ENCODE results near the gene RAB1A. TPM values are rescaled to one million over a fixed set of nuclear protein-coding genes. Genes with fewer than 3 reads are reported as not detected.
"Not testable (repeated sequence)": the region's sequence is repeated elsewhere in the genome, so short reads cannot be mapped to it uniquely, and the experiment has no call there.

RAB1A gene
- total RNA-seq, 1 donor from 2014 or later: 106 TPM

- DNase-seq (ENCODE audit: low spot score): no peak
- intact Hi-C loops (cut with DNase I): no loop called here
Observed at GRCh38 chr2:65142515-65142914, 12.6 kb upstream of the RAB1A start.

- intact Hi-C loops (cut with DNase I): no loop called here
- no peak for DNase-seq (ENCODE audit: low spot score)
Observed at GRCh38 chr2:65137197-65137775, 7.4 kb upstream of the RAB1A start.

DNA sequence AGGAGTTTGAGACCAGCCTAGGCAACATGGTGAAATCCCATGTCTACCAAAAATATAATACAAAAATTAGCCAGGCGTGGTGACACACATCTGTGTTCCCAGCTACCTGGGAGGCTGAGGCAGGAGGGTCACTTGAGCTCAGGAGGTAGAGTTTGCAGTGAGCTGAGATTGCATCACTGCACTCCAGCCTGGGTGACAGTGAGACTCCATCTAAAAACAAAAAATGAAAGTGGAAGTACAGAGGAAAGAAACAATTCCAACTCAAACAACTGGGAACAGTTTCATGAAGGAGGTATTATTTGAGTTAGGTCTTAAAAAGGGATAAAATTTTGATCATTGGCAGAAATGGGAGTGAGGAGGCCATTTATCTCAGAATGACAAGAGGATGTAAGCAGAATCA is 6.3 kb upstream of the RAB1A start:
- intact Hi-C loops (cut with DNase I): no loop called here
- no peak for DNase-seq (ENCODE audit: low spot score)

DNA sequence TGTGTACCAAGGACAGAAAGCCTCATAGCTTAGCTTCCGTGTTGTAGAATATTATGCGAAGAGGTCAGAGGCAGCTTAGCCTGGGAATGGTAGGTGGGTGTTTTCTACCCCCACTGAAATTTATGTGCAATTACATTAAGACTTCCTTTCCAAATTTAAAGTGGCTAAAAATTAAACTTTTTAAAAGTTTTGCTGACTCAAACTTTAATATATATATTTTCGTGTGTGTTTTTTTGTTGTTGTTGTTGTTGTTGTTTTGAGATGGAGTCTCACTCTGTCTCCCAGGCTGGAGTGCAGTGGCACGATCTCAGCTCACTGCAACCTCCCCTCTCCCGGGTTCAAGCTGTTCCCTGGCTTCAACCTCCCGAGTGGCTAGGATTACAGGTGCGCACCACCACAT is 4.3 kb upstream of the RAB1A start:
- DNase-seq (ENCODE audit: low spot score): no peak
- intact Hi-C loops (cut with DNase I): loop anchor here (5.0 kb wide), 2 partner anchors 77 to 147 kb away; partner anchors contain the start of genes CEP68 and SLC1A4

DNA sequence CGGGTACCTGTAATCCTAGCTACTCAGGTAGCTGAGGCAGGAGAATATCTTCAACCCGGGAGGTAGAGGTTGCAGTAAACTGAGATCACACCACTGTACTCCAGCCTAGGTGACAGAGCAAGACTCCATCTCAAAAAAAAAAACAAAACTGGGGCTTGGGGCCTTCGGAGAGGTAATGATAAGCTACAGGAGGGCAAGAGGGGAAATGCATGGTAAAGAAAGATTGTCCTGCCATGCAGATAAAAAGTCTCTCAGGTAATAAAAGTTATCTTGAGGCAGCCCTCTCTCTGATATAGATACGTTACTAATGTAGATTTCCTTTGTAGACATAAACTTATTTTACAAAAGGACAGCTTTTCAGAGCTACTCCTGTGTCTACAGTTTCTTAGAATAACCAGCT is 3.7 kb upstream of the RAB1A start:
- intact Hi-C loops (cut with DNase I): loop anchor here (5.0 kb wide), 2 partner anchors 76 to 146 kb away; partner anchors contain the start of genes CEP68 and SLC1A4
- DNase-seq (ENCODE audit: low spot score): no peak

- DNase-seq (ENCODE audit: low spot score): not testable (repeated sequence)
- intact Hi-C loops (cut with DNase I): loop anchor here (5.0 kb wide), 2 partner anchors 76 to 146 kb away; partner anchors contain the start of genes CEP68 and SLC1A4
Observed at GRCh38 chr2:65132930-65133329, 3.0 kb upstream of the RAB1A start.

DNA sequence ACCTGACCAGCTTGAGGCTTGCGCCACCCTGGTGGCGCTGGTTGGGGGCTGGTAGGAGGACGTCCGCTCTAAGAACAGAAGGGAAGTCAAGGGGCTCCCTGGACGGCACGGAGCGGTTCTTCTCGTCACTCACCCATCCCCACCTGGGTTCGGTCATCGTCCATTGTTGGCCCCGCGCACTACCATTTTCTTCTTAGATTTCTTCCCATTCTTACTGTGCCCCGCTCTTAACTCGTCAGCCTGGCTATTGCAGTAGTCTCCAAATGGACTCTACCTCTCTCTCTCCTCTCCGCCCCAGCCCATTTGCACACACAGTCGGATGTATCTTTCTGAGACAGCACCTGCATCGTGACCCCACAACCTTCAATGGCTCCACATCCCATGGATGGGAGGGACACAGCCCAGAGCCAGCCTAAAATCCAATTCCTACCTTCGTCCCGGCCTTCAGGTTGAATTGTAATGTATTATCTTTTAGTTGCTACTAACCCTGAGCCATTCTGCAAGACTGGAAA is 814 bp upstream of the RAB1A start:
- no peak for DNase-seq (ENCODE audit: low spot score)
- intact Hi-C loops (cut with DNase I): loop anchor here (5.0 kb wide), 2 partner anchors 73 to 143 kb away; partner anchors contain the start of genes CEP68 and SLC1A4

- peak; percentile 76 for DNase-seq (ENCODE audit: low spot score)
- intact Hi-C loops (cut with DNase I): no loop called here
Observed at GRCh38 chr2:65129286-65129825, 550 bp downstream of the RAB1A start.

DNA sequence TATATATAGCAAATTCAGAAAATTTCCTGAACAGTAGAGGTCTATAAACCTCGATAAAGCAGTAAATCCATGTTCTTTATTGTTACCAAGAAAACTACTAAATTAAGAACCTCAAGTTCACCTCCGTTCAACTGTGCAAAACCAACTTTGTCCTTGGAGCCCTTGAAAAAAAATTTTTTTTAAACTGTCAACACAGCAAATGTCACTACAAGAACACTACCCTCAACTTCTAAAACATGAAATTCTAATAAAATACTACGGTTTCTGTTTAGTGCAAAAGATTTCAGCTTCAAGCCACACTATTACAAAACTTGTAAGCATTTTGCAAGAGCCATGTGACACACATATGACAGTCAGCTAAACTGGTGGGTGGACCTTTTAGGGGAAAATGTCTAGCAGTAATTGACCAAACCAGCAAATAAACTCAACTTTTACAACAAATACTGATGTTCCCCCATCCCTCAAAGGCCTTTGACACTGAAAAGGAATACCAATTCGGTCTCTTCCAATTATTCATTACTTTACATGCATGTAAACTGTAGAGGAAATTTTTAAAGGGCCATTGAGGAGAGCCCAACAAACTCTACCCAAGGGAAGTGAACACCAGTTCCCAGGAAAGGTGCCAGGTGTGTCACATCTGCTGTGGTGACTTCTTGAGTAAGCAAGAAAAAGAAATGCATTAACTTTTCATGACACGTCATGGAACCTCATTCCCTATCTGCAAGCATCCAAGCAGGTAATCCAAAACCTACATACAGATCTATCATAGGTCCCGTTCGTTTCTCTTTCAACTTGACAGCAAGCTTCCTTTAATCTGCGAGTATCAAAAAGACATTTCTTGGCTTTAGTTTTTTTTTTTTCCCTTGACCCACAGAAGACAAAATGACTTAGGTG is 1.4 kb downstream of the RAB1A start:
- no peak for DNase-seq (ENCODE audit: low spot score)
- intact Hi-C loops (cut with DNase I): no loop called here

DNA sequence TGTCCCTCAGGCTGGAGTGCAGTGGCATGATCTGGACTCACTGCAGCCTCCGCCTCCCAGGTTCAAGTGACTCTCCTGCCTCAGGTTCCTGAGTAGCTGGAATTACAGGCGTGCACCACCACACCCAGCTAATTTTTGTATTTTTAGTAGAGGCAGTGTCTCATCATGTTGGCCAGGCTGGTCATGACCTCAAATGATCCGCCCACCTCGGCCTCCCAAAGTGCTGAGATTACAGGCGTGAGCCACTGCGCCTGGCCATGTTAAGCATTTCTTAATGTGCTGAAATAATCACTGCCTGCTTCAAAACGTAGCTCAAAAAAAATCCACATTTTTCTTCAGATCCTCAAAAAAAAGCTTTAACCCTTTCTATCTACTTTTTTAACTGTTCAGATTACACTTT is 4.4 kb downstream of the RAB1A start:
- intact Hi-C loops (cut with DNase I); DNase-seq (ENCODE audit: low spot score): not testable (repeated sequence)

DNA sequence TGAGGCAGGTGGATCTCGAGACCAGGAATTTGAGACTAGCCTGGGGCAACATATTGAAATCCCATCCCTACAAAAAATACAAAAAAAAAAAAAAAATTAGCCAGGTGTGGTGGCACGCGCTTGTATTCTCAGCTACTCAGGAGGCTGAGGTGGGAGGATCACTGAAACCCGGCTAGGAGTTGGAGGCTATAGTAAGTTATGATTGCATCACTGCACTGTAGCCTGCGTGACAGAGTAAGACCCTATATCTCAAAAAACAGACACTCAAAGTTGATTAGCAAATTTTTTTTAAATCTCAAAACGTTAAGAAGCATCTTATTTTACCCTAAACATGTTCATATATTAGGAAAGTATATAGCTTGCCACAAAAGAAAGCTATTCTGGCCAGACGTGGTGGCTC is 7.6 kb downstream of the RAB1A start:
- DNase-seq (ENCODE audit: low spot score): no peak
- intact Hi-C loops (cut with DNase I): no loop called here

DNA sequence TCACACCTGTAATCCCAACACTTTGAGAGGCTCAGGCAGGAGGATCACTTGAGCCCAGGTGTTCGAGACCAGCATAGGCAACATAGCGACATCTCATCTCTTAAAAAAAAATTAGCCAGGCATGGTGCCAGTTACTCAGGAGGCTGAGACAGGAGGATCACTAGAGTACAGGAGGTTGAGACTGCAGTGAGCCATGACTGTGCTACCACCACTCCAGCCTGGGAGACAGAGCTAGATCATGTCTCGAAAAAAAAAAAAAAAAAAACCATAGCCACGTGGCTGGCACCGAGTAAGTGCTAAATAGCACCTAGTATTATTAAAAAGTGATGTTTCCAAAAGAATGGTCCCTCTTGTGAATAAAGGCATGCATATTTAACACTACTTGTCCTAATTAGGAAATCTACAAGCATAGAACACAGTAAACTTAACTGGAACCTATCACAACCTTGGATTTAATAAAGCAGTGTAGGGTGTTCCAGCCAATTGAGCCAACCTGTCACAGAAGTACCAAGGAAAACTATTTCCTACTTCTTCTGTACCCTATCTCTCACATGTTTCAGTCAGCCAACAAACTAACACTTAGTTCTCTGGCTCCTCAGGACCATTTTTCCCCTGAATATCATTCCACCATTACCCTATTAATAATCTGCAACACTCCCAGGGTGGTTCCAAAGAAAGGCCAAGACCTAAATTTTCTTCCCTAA is 8.8 kb downstream of the RAB1A start:
- no peak for DNase-seq (ENCODE audit: low spot score)
- intact Hi-C loops (cut with DNase I): no loop called here

DNA sequence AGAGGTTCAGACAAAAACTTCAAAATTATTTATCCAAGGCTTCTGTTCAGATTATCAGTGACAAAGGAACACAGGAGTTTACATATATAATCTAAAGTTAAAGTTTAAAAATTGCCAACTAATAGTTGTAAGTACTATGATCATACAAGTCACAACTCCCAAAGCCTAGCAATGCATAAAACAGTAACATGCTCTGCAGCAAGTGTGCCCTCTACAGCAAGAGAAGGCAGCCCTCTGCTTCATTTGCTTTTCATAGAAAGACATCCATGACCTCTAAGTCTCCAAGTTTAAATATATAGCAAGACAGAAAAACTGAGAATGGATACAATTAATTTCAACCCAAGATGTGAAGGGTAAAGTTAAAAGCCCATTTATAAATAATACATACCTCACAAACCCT is 13.3 kb downstream of the RAB1A start:
- no peak for DNase-seq (ENCODE audit: low spot score)
- intact Hi-C loops (cut with DNase I): loop anchor here (1.0 kb wide), 1 partner anchor 20 kb away; no protein-coding TSS in a partner anchor

DNA sequence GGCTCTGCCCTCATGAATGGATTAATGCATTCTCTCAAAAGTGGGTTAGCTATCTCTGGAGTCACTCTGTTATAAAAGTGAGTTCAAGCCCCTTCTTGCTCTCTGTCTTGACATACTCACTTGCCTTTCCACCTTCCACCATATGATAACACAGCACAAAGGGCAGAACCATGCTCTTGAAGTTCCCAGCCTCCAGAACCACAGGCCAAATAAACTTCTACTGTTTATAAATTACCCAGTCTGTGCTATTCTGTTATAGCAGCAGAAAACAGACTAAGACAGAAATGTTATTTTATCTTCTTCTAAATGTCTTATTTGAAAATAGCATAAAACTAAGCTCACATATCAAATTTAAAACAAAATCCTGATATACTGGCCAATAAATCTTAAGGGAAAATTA is 15.0 kb downstream of the RAB1A start:
- no peak for DNase-seq (ENCODE audit: low spot score)
- intact Hi-C loops (cut with DNase I): no loop called here

DNA sequence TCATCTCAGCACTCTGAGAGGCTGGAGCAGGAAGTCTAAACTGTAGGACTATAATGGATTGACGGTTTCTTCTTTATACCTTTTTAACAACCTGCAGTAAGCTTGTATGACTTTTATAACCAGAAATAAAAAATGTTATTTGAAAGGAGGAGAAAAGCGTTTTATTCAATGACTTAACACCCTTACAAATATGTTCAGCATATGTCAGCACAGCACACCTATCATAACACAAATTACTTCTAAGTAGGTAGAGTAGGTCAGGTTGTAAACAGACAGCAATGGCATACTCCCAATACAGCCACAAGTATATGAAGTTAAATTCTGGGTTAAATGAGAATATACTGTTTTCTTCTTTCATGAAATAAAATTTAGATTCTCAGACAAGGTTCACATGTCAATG is 16.1 kb downstream of the RAB1A start:
- intact Hi-C loops (cut with DNase I): no loop called here
- no peak for DNase-seq (ENCODE audit: low spot score)

GRCh38 chr2:65113229-65113628 is 16.7 kb downstream of the RAB1A start:
- intact Hi-C loops (cut with DNase I): no loop called here
- no peak for DNase-seq (ENCODE audit: low spot score)

DNA sequence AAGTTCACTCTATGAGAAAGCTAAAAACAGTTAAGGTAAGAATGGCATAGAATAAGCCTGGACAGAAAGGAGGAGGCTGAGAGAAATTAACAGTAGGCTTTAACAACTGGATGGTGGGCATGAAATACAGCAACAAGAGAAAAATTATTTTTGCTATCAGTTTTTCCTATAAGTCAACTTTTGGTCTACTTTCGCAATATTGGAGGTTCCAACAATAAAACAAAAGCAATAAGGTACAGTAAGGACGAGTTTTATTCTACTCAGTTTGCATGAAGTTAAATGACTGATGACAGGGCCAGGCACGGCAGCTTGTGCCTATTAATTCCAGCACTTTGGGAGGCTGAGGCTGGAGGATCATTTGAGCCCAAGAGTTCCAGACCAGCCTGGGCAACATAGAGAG is 17.3 kb downstream of the RAB1A start:
- intact Hi-C loops (cut with DNase I): no loop called here
- no peak for DNase-seq (ENCODE audit: low spot score)

- intact Hi-C loops (cut with DNase I): no loop called here
- no peak for DNase-seq (ENCODE audit: low spot score)
Observed at GRCh38 chr2:65108780-65109179, 21.1 kb downstream of the RAB1A start.

GRCh38 chr2:65107530-65107929 is 22.4 kb downstream of the RAB1A start:
- intact Hi-C loops (cut with DNase I): no loop called here
- no peak for DNase-seq (ENCODE audit: low spot score)
